ENCODE data around the gene ZNF689.

DNA sequence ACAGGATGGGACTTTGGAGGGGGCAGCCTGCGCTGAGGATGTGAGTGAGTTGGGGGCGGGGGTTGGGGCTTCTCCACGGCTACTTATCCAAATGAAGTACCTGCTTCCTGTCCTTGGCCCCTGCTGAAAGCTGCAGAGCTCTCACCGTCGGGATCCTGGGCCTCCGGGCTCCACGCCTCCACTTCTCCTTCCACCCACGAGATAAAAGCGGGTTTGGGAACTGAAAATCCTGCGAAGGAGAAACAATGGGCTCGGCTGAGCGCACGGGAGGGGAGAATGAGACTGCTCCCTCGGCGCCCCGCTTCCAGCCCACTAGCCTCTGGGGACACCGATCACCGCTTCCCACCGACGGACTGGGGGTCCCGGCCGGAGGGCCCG, 25.2 kb downstream of the ZNF689 start:
- TF ChIP-seq POLR2AphosphoS5 (IDR thresholded peaks at IDR 0.05) = no peak
- TF ChIP-seq, protein P1, sequence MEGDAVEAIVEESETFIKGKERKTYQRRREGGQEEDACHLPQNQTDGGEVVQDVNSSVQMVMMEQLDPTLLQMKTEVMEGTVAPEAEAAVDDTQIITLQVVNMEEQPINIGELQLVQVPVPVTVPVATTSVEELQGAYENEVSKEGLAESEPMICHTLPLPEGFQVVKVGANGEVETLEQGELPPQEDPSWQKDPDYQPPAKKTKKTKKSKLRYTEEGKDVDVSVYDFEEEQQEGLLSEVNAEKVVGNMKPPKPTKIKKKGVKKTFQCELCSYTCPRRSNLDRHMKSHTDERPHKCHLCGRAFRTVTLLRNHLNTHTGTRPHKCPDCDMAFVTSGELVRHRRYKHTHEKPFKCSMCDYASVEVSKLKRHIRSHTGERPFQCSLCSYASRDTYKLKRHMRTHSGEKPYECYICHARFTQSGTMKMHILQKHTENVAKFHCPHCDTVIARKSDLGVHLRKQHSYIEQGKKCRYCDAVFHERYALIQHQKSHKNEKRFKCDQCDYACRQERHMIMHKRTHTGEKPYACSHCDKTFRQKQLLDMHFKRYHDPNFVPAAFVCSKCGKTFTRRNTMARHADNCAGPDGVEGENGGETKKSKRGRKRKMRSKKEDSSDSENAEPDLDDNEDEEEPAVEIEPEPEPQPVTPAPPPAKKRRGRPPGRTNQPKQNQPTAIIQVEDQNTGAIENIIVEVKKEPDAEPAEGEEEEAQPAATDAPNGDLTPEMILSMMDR (IDR thresholded peaks at IDR 0.05; ENCODE audit: poor library complexity, severe bottlenecking) = no peak
- TF ChIP-seq EZH2 (IDR thresholded peaks at IDR 0.05; ENCODE audit: borderline replicate concordance, insufficient read depth, low read length, poor library complexity, severe bottlenecking) = no peak
